Measurements from ENCODE around the gene IFNG. TPM values are rescaled to one million over a fixed set of nuclear protein-coding genes. Genes with fewer than 3 reads are reported as not detected.

Gene IFNG
- total RNA-seq, 1 experiment from 2014 or later, result 0.44 TPM

GRCh38 chr12:68119724-68120211, 39.8 kb downstream of the IFNG start:
- no peak overlapping the region for H3K4me2 ChIP-seq (ENCODE audit: low read length)
- ChIA-PET CTCF (interaction anchor here (0.8 kb wide), 1 partner anchor 39 kb away, joined by 4 read pairs; no protein-coding TSS in a partner anchor), POLR2A (no interaction called here), RAD21 (ENCODE audit: low non-redundant PET in 1 of 2, low total read pairs in 2 of 2, uncharacterized antibody in 2 of 2, unreplicated experiment in 2 of 2) (no interaction called here)
- no TSS peak for BruUV-seq (replicated peaks)
- no peak overlapping the region for H3K4me3 ChIP-seq (replicated peaks in 1 of 2; ENCODE audit: low read depth in 1 of 2, low read length in 2 of 2)
- H4K20me1 ChIP-seq (ENCODE audit: insufficient read depth), result no peaks in the 10 kb centered on the region
- intact Hi-C loops (cut with micrococcal nuclease), result no loop called here
- no peak overlapping the region for H3K9ac ChIP-seq (ENCODE audit: low read length)
- H3K9me3 ChIP-seq (ENCODE audit: control insufficient read depth in 1 of 2, insufficient read depth in 1 of 2, low read depth in 1 of 2, low read length in 2 of 2), result no peaks in the 10 kb centered on the region
- no peaks in the 10 kb centered on the region for H3K9me2 ChIP-seq (ENCODE audit: insufficient read depth)
- no peak overlapping the region for H3K27ac ChIP-seq (ENCODE audit: low read depth, low read length)
- DNase-seq (ENCODE audit: low read depth, low spot score) (no peak), ATAC-seq (no peak)
- no peaks in the 10 kb centered on the region for H3K4me1 ChIP-seq (ENCODE audit: control insufficient read depth in 1 of 2, insufficient read depth in 2 of 2, low read length in 2 of 2)
- H3K36me3 ChIP-seq (ENCODE audit: control insufficient read depth in 1 of 2, insufficient read depth in 2 of 2, low read length in 2 of 2), result no peaks in the 10 kb centered on the region
- H3K27me3 ChIP-seq (ENCODE audit: insufficient read depth, low read length), result no peaks in the 10 kb centered on the region
- no peaks in the 10 kb centered on the region for H3K79me2 ChIP-seq (ENCODE audit: insufficient read depth, low read length)
- TF ChIP-seq SIN3A (IDR thresholded peaks at IDR 0.05; ENCODE audit: low read depth), result no peak
- TF ChIP-seq EZH2phosphoT487 (IDR thresholded peaks at IDR 0.05; ENCODE audit: borderline replicate concordance), result no peak
- TF ChIP-seq POLR2AphosphoS5 (IDR thresholded peaks at IDR 0.05; ENCODE audit: low read depth, low read length), result no peak
- TF ChIP-seq JUND (IDR thresholded peaks at IDR 0.05), result no peak
- no peak for TF ChIP-seq EGR1 (IDR thresholded peaks at IDR 0.05; ENCODE audit: low read depth)
- no peak for TF ChIP-seq CBX3 (IDR thresholded peaks at IDR 0.05; ENCODE audit: low read depth)
- TF ChIP-seq POLR2A (IDR thresholded peaks at IDR 0.05; ENCODE audit: borderline replicate concordance, extremely low read depth, insufficient read depth, insufficient read length), result no peak
- no peak for TF ChIP-seq ATF3 (IDR thresholded peaks at IDR 0.05)
- TF ChIP-seq SP1 (IDR thresholded peaks at IDR 0.05; ENCODE audit: low read depth), result no peak
- no peak overlapping the region for H2AFZ ChIP-seq (ENCODE audit: low read depth, low read length, poor library complexity, severe bottlenecking)

- no peak overlapping the region for H3K4me3 ChIP-seq (replicated peaks in 1 of 2; ENCODE audit: low read depth in 1 of 2, low read length in 2 of 2)
- intact Hi-C loops (cut with micrococcal nuclease), result no loop called here
- ChIA-PET RAD21 (ENCODE audit: low non-redundant PET in 1 of 2, low total read pairs in 2 of 2, uncharacterized antibody in 2 of 2, unreplicated experiment in 2 of 2) (no interaction called here), CTCF (interaction anchor here (0.8 kb wide), 1 partner anchor 39 kb away, joined by 4 read pairs; no protein-coding TSS in a partner anchor), POLR2A (no interaction called here)
- H3K9me3 ChIP-seq (ENCODE audit: control insufficient read depth in 1 of 2, insufficient read depth in 1 of 2, low read depth in 1 of 2, low read length in 2 of 2), result no peaks in the 10 kb centered on the region
- H3K36me3 ChIP-seq (ENCODE audit: control insufficient read depth in 1 of 2, insufficient read depth in 2 of 2, low read length in 2 of 2), result no peaks in the 10 kb centered on the region
- no peaks in the 10 kb centered on the region for H3K9me2 ChIP-seq (ENCODE audit: insufficient read depth)
- H3K9ac ChIP-seq (ENCODE audit: low read length), result no peak overlapping the region
- H3K4me1 ChIP-seq (ENCODE audit: control insufficient read depth in 1 of 2, insufficient read depth in 2 of 2, low read length in 2 of 2), result no peaks in the 10 kb centered on the region
- no peaks in the 10 kb centered on the region for H4K20me1 ChIP-seq (ENCODE audit: insufficient read depth)
- no peak for ATAC-seq
- no peaks in the 10 kb centered on the region for H3K27me3 ChIP-seq (ENCODE audit: insufficient read depth, low read length)
- H3K4me2 ChIP-seq (ENCODE audit: low read length), result no peak overlapping the region
- no peak overlapping the region for H2AFZ ChIP-seq (ENCODE audit: low read depth, low read length, poor library complexity, severe bottlenecking)
- DNase-seq (ENCODE audit: low read depth, low spot score), result no peak
- no peaks in the 10 kb centered on the region for H3K79me2 ChIP-seq (ENCODE audit: insufficient read depth, low read length)
- H3K27ac ChIP-seq (ENCODE audit: low read depth, low read length), result no peak overlapping the region
- BruUV-seq (replicated peaks), result no TSS peak
- TF ChIP-seq YY1 (IDR thresholded peaks at IDR 0.05; ENCODE audit: extremely low read depth, insufficient replicate concordance, low read depth, low read length) (no peak), SRF (IDR thresholded peaks at IDR 0.05; ENCODE audit: low read depth) (no peak), CEBPB (IDR thresholded peaks at IDR 0.05; ENCODE audit: low read depth) (no peak), POLR2AphosphoS5 (IDR thresholded peaks at IDR 0.05; ENCODE audit: low read depth, low read length) (no peak), MAX (IDR thresholded peaks at IDR 0.05) (no peak), ATF3 (IDR thresholded peaks at IDR 0.05) (no peak), SIN3A (IDR thresholded peaks at IDR 0.05; ENCODE audit: low read depth) (no peak)
- TF ChIP-seq, protein P1, sequence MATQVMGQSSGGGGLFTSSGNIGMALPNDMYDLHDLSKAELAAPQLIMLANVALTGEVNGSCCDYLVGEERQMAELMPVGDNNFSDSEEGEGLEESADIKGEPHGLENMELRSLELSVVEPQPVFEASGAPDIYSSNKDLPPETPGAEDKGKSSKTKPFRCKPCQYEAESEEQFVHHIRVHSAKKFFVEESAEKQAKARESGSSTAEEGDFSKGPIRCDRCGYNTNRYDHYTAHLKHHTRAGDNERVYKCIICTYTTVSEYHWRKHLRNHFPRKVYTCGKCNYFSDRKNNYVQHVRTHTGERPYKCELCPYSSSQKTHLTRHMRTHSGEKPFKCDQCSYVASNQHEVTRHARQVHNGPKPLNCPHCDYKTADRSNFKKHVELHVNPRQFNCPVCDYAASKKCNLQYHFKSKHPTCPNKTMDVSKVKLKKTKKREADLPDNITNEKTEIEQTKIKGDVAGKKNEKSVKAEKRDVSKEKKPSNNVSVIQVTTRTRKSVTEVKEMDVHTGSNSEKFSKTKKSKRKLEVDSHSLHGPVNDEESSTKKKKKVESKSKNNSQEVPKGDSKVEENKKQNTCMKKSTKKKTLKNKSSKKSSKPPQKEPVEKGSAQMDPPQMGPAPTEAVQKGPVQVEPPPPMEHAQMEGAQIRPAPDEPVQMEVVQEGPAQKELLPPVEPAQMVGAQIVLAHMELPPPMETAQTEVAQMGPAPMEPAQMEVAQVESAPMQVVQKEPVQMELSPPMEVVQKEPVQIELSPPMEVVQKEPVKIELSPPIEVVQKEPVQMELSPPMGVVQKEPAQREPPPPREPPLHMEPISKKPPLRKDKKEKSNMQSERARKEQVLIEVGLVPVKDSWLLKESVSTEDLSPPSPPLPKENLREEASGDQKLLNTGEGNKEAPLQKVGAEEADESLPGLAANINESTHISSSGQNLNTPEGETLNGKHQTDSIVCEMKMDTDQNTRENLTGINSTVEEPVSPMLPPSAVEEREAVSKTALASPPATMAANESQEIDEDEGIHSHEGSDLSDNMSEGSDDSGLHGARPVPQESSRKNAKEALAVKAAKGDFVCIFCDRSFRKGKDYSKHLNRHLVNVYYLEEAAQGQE (IDR thresholded peaks at IDR 0.05; ENCODE audit: low read depth), result no peak
- TF ChIP-seq, protein P2, sequence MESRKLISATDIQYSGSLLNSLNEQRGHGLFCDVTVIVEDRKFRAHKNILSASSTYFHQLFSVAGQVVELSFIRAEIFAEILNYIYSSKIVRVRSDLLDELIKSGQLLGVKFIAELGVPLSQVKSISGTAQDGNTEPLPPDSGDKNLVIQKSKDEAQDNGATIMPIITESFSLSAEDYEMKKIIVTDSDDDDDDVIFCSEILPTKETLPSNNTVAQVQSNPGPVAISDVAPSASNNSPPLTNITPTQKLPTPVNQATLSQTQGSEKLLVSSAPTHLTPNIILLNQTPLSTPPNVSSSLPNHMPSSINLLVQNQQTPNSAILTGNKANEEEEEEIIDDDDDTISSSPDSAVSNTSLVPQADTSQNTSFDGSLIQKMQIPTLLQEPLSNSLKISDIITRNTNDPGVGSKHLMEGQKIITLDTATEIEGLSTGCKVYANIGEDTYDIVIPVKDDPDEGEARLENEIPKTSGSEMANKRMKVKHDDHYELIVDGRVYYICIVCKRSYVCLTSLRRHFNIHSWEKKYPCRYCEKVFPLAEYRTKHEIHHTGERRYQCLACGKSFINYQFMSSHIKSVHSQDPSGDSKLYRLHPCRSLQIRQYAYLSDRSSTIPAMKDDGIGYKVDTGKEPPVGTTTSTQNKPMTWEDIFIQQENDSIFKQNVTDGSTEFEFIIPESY (IDR thresholded peaks at IDR 0.05; ENCODE audit: extremely low read depth, insufficient replicate concordance, low read length), result no peak
Measured at GRCh38 chr12:68119250-68119649, 40.3 kb downstream of the IFNG start.
